ENCODE measurements around the gene KLF6. TPM values are rescaled to one million over a fixed set of nuclear protein-coding genes. Genes with fewer than 3 reads are reported as not detected.
A peak's percentile ranks its signal among the peaks of the same experiment; 100 is the strongest.

The KLF6 gene
- total and polyA plus RNA-seq, 8 donors, result 25.9 to 187 (median 94.0) TPM

DNA sequence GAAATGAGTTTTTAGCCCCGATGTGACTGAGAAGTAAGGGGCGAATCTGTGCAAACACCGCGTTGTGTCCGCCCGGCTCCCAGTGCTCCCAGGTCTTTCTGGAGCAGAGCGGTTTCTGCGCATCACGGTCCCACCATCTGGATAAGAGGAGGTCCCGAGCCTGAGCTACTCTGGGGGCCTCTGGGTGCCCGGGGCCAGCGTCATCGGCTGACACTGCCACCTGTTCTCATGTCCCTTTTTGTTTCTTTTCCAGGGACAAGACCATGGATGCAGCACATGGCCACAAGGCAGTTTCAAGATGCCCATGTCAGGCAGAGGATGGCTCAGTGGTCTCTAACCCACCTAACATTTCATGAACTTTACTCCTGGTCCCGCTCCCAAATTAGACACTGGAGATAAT is 24.9 kb downstream of the KLF6 start:
- H3K27ac ChIP-seq, result no peak overlapping the region
- H3K36me3 ChIP-seq, result no peaks in the 10 kb centered on the region
- peaks cover 9 to 40% (median 19%) of the 10 kb centered on the region in 4 donors for H3K4me1 ChIP-seq
- 94 to 97% (median 97%) methylated on average over 14 of the region's 14 CpGs for WGBS, 5 donors
- no peak overlapping the region for H3K4me3 ChIP-seq
- TF ChIP-seq POLR2A (IDR thresholded peaks at IDR 0.05), result no peak
- TF ChIP-seq, protein P1, sequence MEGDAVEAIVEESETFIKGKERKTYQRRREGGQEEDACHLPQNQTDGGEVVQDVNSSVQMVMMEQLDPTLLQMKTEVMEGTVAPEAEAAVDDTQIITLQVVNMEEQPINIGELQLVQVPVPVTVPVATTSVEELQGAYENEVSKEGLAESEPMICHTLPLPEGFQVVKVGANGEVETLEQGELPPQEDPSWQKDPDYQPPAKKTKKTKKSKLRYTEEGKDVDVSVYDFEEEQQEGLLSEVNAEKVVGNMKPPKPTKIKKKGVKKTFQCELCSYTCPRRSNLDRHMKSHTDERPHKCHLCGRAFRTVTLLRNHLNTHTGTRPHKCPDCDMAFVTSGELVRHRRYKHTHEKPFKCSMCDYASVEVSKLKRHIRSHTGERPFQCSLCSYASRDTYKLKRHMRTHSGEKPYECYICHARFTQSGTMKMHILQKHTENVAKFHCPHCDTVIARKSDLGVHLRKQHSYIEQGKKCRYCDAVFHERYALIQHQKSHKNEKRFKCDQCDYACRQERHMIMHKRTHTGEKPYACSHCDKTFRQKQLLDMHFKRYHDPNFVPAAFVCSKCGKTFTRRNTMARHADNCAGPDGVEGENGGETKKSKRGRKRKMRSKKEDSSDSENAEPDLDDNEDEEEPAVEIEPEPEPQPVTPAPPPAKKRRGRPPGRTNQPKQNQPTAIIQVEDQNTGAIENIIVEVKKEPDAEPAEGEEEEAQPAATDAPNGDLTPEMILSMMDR (IDR thresholded peaks at IDR 0.05), result no peak
- no peak for TF ChIP-seq POLR2AphosphoS5 (IDR thresholded peaks at IDR 0.05)
- no peak for TF ChIP-seq EP300 (IDR thresholded peaks at IDR 0.05)
- no peaks in the 10 kb centered on the region for H3K27me3 ChIP-seq
- H3K9me3 ChIP-seq, result no peaks in the 10 kb centered on the region
- intact Hi-C loops (cut with DNase I; ENCODE audit: low total_unique reads), result no loop called here
- no peak for DNase-seq

DNA sequence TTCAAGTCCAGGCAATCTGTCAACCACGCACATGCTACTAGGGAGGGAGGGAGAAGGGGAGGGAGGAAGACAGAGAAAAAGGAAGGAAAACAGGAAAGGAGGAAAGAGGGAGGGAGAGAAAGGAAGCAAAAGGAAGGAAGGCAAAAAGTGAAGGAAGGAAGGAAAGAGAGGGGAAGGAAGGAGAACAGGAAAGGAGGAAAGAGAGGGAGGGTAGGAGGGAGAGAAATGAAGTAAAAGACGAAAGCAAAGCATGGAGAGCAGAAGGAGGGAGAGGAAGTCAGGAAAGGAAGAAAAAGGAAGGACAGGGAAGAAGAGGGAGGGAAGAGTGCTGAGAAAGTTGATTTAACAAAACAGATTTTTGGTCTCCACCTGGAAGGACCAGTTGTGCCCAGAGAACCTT is 25.6 kb downstream of the KLF6 start:
- Histone ChIP-seq H3K36me3 (no peaks in the 10 kb centered on the region), H3K4me3 (no peak overlapping the region), H3K27ac (no peak overlapping the region), H3K9me3 (no peaks in the 10 kb centered on the region), H3K4me1 (peaks cover 6 to 40% (median 15%) of the 10 kb centered on the region in 4 donors), H3K27me3 (no peaks in the 10 kb centered on the region)
- TF ChIP-seq EP300 (IDR thresholded peaks at IDR 0.05), result no peak
- TF ChIP-seq, protein P1 (IDR thresholded peaks at IDR 0.05), result no peak
- TF ChIP-seq POLR2AphosphoS5 (IDR thresholded peaks at IDR 0.05), result no peak
- TF ChIP-seq POLR2A (IDR thresholded peaks at IDR 0.05), result no peak
- no peak for DNase-seq
- intact Hi-C loops (cut with DNase I; ENCODE audit: low total_unique reads), result no loop called here
- 83 to 94% (median 89%) methylated on average over 2 of the region's 2 CpGs for WGBS, 5 donors

DNA sequence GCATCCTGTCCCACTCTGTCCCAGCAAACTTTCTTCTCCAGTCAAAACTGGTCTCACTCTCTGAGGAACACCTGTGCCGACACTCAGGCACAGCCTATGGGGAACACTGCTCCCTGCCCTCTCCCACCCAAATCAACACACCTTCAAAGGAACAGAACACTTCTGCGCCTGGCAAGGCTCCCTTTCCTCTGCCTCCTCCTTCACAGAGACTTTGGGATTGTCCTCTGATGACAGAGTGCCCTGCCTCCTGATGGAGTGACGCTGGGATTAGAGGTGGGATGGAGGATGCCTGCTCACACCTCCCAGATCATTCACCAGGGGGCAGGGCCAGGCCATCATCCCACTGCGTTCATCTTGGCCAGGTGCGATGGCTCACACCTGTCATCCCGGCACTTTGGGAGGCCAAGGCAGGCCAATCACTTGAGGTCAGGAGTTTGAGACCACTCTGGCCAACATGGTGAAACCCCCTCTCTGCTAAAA is 26.5 kb downstream of the KLF6 start:
- WGBS, 5 donors, result 84 to 93% (median 86%) methylated on average over 5 to 6 of the region's 6 CpGs
- TF ChIP-seq, protein P1 (IDR thresholded peaks at IDR 0.05), result no peak
- TF ChIP-seq EP300 (IDR thresholded peaks at IDR 0.05) (no peak), POLR2AphosphoS5 (IDR thresholded peaks at IDR 0.05) (no peak), POLR2A (IDR thresholded peaks at IDR 0.05) (no peak)
- Histone ChIP-seq H3K4me1 (peaks cover 0 to 34% (median 9%) of the 10 kb centered on the region in 4 donors), H3K36me3 (no peaks in the 10 kb centered on the region), H3K27me3 (no peaks in the 10 kb centered on the region), H3K27ac (peak overlapping the region in 3 of 5 donors; percentile 24 to 65 (median 46)), H3K9me3 (no peaks in the 10 kb centered on the region), H3K4me3 (no peak overlapping the region)
- intact Hi-C loops (cut with DNase I; ENCODE audit: low total_unique reads), result no loop called here
- DNase-seq, result no peak

DNA sequence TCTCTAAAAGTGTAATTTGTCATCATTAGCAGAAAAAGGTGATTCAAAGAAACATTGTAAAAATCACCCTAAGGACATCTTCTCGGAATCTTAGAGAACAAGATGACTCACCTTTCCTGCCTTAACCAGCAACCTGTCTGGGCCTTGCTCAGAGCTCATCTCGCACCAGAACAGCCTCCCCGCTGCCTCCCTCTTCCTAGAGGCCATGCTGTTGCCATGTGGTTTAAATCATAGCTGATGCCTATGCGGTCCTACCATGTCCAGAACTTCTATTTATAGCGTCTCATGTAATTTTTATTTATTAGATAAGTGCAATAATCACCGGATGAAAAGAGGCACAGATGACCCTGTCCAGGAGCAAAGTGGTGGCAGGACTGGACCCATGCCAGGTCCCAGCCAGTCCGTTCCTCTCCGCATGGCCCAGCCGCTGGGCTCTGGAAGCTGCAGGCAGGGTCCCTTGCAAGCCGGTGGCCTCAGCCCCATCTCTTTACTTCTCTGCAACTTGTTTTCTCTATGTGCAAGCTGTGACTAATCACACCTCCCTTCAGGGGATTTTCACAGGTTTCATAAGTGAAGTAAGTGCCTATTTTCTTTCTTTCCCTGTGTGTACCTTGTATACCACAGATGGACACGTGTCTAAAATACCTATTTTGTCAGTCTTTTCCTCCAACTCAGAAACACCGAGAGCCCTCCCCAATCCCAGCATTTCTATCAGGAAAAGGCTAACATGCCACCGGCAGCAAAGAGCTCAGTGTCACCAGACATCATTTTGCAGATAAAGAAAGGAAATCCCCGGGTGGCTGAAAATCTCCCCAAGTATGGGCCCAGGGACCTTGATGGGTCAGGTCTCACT is 27.1 kb downstream of the KLF6 start:
- Histone ChIP-seq H3K4me1 (peaks cover 0 to 27% (median 5%) of the 10 kb centered on the region in 4 donors), H3K4me3 (no peak overlapping the region), H3K27me3 (no peaks in the 10 kb centered on the region), H3K36me3 (no peaks in the 10 kb centered on the region), H3K27ac (peak overlapping the region; percentile 2 to 65 (median 27)), H3K9me3 (no peaks in the 10 kb centered on the region)
- DNase-seq, result no peak
- WGBS, 5 donors, result 66 to 78% (median 76%) methylated on average over 14 of the region's 14 CpGs
- TF ChIP-seq, protein P1 (IDR thresholded peaks at IDR 0.05), result no peak
- TF ChIP-seq EP300 (IDR thresholded peaks at IDR 0.05) (no peak), POLR2AphosphoS5 (IDR thresholded peaks at IDR 0.05) (no peak), POLR2A (IDR thresholded peaks at IDR 0.05) (no peak)
- intact Hi-C loops (cut with DNase I; ENCODE audit: low total_unique reads), result no loop called here
